PFSK-1 (cell line): Measurements from ENCODE around the gene ERN2.

Experiments used
- FOXP2 ChIP-seq: optimal IDR thresholded peaks from 2 replicates; pipeline ENCODE3; 2011; ENCODE audit warnings: borderline replicate concordance, control low read depth, inconsistent platforms; ENCODE audit not compliant: insufficient read depth; ENCODE audit errors: extremely low read length, extremely low read depth
- POLR2AphosphoS5 ChIP-seq: IDR thresholded peaks from 2 replicates; pipeline ENCODE4 v1.6.1; 2012; ENCODE audit warnings: low read depth, mild to moderate bottlenecking, control low read depth, low read length, moderate library complexity
- SIN3A ChIP-seq: IDR thresholded peaks from 2 replicates; pipeline ENCODE4 v1.6.1; 2012; ENCODE audit warnings: mild to moderate bottlenecking, low read length, moderate library complexity, borderline replicate concordance; ENCODE audit not compliant: insufficient read depth
- TAF1 ChIP-seq: IDR thresholded peaks from 2 replicates; pipeline ENCODE4 v1.6.1; 2012; ENCODE audit warnings: low read length, control low read depth, borderline replicate concordance; ENCODE audit not compliant: insufficient read depth

GRCh38 chr16:23673971-23674614, 38.9 kb downstream of the ERN2 start:
- TF ChIP-seq FOXP2 (no peak), POLR2AphosphoS5 (no peak), SIN3A (no peak), TAF1 (no peak)
